Left ventricle myocardium inferior (tissue), 1 donor: ENCODE measurements around the gene OR51I2. TPM values are rescaled to one million over a fixed set of nuclear protein-coding genes. Genes with fewer than 3 reads are reported as not detected.

Source experiments
- DNase-seq: peaks from one replicate; pipeline ENCODE4 v3.0.0-alpha.2; 2020
- H3K27ac ChIP-seq: fragments of 200-600 bp; replicated peaks from 2 replicates; pipeline ENCODE4 v1.8.0; 2021
- H3K27me3 ChIP-seq: fragments of 200-600 bp; 2 replicates; pipeline ENCODE4 v1.8.0; 2021; ENCODE audit warnings: low read depth
- H3K36me3 ChIP-seq: fragments of 200-600 bp; 2 replicates; pipeline ENCODE4 v1.8.0; 2021
- H3K4me1 ChIP-seq: fragments of 200-600 bp; 2 replicates; pipeline ENCODE4 v1.8.0; 2021
- H3K4me3 ChIP-seq: fragments of 200-600 bp; 2 replicates; pipeline ENCODE4 v1.8.0; 2021; ENCODE audit warnings: mild to moderate bottlenecking, moderate library complexity
- H3K9me3 ChIP-seq: fragments of 200-600 bp; replicated peaks from 2 replicates; pipeline ENCODE4 v1.8.0; 2021
- CTCF ChIP-seq: fragments of 200-600 bp; IDR thresholded peaks from 2 replicates; pipeline ENCODE4 v1.8.0; 2021; ENCODE audit warnings: antibody characterized with exemption, mild to moderate bottlenecking, borderline replicate concordance
- intact Hi-C: fragments of 100-400 bp; cut with micrococcal nuclease; formaldehyde crosslinking; loops from one replicate; pipeline ENCODE4 v1.11.0; 2022
- total RNA-seq: library from RNA; stranded (reverse); fragmentation: NEBNext Ultra II Directional; extraction: Animal tissue kit (Norgen Biotek cat#: 25700); gene quantifications from one replicate; pipeline ENCODE4 v1.2.1, GENCODE V29; 2021
- donor health status: DM: no; HTN: yes; CAD: no; lungs with severe emphysema.

The OR51I2 gene
- total RNA-seq, 1 donor from 2014 or later: not detected

DNA sequence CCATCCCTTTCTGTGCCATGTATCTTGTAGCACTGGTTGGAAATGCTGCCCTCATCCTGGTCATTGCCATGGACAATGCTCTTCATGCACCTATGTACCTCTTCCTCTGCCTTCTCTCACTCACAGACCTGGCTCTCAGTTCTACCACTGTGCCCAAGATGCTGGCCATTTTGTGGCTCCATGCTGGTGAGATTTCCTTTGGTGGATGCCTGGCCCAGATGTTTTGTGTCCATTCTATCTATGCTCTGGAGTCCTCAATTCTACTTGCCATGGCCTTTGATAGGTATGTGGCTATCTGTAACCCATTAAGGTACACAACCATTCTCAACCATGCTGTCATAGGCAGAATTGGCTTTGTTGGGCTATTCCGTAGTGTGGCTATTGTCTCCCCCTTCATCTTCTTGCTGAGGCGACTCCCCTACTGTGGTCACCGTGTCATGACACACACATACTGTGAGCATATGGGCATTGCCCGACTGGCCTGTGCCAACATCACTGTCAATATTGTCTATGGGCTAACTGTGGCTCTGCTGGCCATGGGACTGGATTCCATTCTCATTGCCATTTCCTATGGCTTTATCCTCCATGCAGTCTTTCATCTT, 39.8 kb downstream of the OR51I2 start:
- Histone ChIP-seq H3K9me3 (no peaks in the 10 kb centered on the region), H3K27me3 (no peaks in the 10 kb centered on the region), H3K4me3 (no peak overlapping the region), H3K36me3 (no peaks in the 10 kb centered on the region), H3K4me1 (no peaks in the 10 kb centered on the region), H3K27ac (no peak overlapping the region)
- no peak for DNase-seq
- intact Hi-C loops: no loop called here
- TF ChIP-seq CTCF: no peak

GRCh38 chr11:5489576-5490357, 40.6 kb downstream of the OR51I2 start:
- DNase-seq: no peak
- Histone ChIP-seq H3K27me3 (no peaks in the 10 kb centered on the region), H3K4me3 (no peak overlapping the region), H3K36me3 (no peaks in the 10 kb centered on the region), H3K9me3 (no peaks in the 10 kb centered on the region), H3K4me1 (no peaks in the 10 kb centered on the region), H3K27ac (no peak overlapping the region)
- no peak for TF ChIP-seq CTCF
- intact Hi-C loops: no loop called here

- intact Hi-C loops: no loop called here
- Histone ChIP-seq H3K4me1 (no peaks in the 10 kb centered on the region), H3K4me3 (no peak overlapping the region), H3K27me3 (no peaks in the 10 kb centered on the region), H3K27ac (no peak overlapping the region), H3K36me3 (no peaks in the 10 kb centered on the region), H3K9me3 (no peaks in the 10 kb centered on the region)
- no peak for TF ChIP-seq CTCF
- DNase-seq: no peak
Observed at GRCh38 chr11:5499671-5500070, 50.5 kb downstream of the OR51I2 start.

- intact Hi-C loops: no loop called here
- no peaks in the 10 kb centered on the region for H3K9me3 ChIP-seq
- no peak for TF ChIP-seq CTCF
Observed at GRCh38 chr11:5500393-5500801, 51.3 kb downstream of the OR51I2 start.

DNA sequence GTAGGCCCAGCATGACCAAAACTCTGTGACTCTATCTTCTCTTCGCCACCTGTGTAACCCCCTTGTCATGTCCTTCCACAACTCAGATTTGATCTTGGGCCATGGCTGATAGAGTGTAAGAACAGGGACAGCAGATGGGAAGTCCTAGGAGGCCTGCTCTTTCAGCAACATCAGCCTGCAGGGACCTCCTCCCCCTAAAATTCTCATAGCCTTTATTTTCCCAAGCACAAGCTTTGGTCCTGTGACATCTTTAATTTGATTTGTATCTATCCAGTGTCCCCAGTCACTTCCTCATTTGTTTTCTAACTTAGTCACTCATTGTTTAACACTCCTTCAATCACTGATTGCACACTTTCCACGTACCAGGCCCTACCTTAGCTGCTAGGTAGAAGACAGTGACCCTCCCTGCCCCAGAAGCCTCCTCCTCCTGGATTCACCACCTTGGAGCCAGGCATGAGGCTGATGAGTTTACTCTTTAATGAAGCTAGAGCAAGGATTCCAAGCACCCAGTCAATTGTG, 55.3 kb downstream of the OR51I2 start:
- H3K27ac ChIP-seq: no peak overlapping the region
- H3K4me3 ChIP-seq: no peak overlapping the region
- no peaks in the 10 kb centered on the region for H3K36me3 ChIP-seq
- H3K4me1 ChIP-seq: no peaks in the 10 kb centered on the region
- H3K9me3 ChIP-seq: no peaks in the 10 kb centered on the region
- DNase-seq: no peak
- peaks cover 5% of the 10 kb centered on the region for H3K27me3 ChIP-seq
- no peak for TF ChIP-seq CTCF
- intact Hi-C loops: no loop called here

More at GRCh38 chr11:5500393-5500801, 51.3 kb downstream of the OR51I2 start:
- H3K4me3 ChIP-seq: no peak overlapping the region
- H3K4me1 ChIP-seq: no peaks in the 10 kb centered on the region
- no peak overlapping the region for H3K27ac ChIP-seq
- DNase-seq: no peak
- no peaks in the 10 kb centered on the region for H3K36me3 ChIP-seq
- H3K27me3 ChIP-seq: no peaks in the 10 kb centered on the region
